Hepatocyte (in vitro differentiated cells): ENCODE measurements around the gene GBA3. TPM values are rescaled to one million over a fixed set of nuclear protein-coding genes. Genes with fewer than 3 reads are reported as not detected.

ENCODE experiments used
- DNase-seq: peaks from one replicate; pipeline ENCODE4 v3.0.0-alpha.2; 2016; ENCODE audit warnings: low spot score
- H2AFZ ChIP-seq: fragments of 200-600 bp; sonication (generic); 2 replicates; pipeline ENCODE4 v1.6.0; 2016; ENCODE audit warnings: antibody characterized with exemption, mild to moderate bottlenecking
- H3K27ac ChIP-seq: fragments of 200-600 bp; sonication (generic); 2 replicates; pipeline ENCODE4 v1.5.1; 2016; ENCODE audit warnings: mild to moderate bottlenecking
- H3K27me3 ChIP-seq: fragments of 200-600 bp; sonication (generic); 2 replicates; pipeline ENCODE4 v1.6.1; 2016
- H3K36me3 ChIP-seq: fragments of 200-600 bp; sonication (generic); replicated peaks from 2 replicates; pipeline ENCODE4 v1.5.1; 2016; ENCODE audit warnings: low read depth; ENCODE audit not compliant: insufficient read depth
- H3K4me1 ChIP-seq: fragments of 200-600 bp; sonication (generic); 2 replicates; pipeline ENCODE4 v1.5.1; 2016; ENCODE audit warnings: mild to moderate bottlenecking, moderate library complexity; ENCODE audit not compliant: insufficient read depth
- H3K4me2 ChIP-seq: fragments of 200-600 bp; sonication (generic); 2 replicates; pipeline ENCODE4 v1.6.0; 2016
- H3K4me3 ChIP-seq: fragments of 200-600 bp; sonication (generic); 2 replicates; pipeline ENCODE4 v1.5.1; 2016; ENCODE audit warnings: mild to moderate bottlenecking
- H3K79me2 ChIP-seq: fragments of 200-600 bp; sonication (generic); 2 replicates; pipeline ENCODE4 v1.6.0; 2017; ENCODE audit warnings: mild to moderate bottlenecking
- H3K9me2 ChIP-seq: fragments of 200-600 bp; sonication (generic); replicated peaks from 2 replicates; pipeline ENCODE4 v1.6.0; 2017; ENCODE audit warnings: mild to moderate bottlenecking; ENCODE audit not compliant: insufficient read depth
- H3K9me3 ChIP-seq: fragments of 200-600 bp; sonication (generic); 2 replicates; pipeline ENCODE4 v1.5.1; 2016; ENCODE audit warnings: low read depth, mild to moderate bottlenecking
- H4K20me1 ChIP-seq: fragments of 200-600 bp; sonication (generic); 2 replicates; pipeline ENCODE4 v1.6.0; 2016; ENCODE audit warnings: mild to moderate bottlenecking; ENCODE audit not compliant: insufficient read depth, poor library complexity, severe bottlenecking
- CTCF ChIP-seq: fragments of 200-600 bp; sonication (generic); IDR thresholded peaks from 2 replicates; pipeline ENCODE4 v1.5.1; 2016; ENCODE audit warnings: antibody characterized with exemption, mild to moderate bottlenecking; ENCODE audit not compliant: poor library complexity
- EZH2 ChIP-seq: fragments of 200-600 bp; sonication (generic); IDR thresholded peaks from 2 replicates; pipeline ENCODE4 v1.6.1; 2016; ENCODE audit warnings: antibody characterized with exemption, mild to moderate bottlenecking, borderline replicate concordance
- EZH2phosphoT487 ChIP-seq: fragments of 200-600 bp; sonication (generic); IDR thresholded peaks from one replicate; pipeline ENCODE4 v1.6.1; 2018; ENCODE audit warnings: antibody characterized with exemption, mild to moderate bottlenecking, low read depth, moderate library complexity; ENCODE audit not compliant: unreplicated experiment, severe bottlenecking
- whole genome bisulfite sequencing: methylation state at CpG from one replicate; pipeline ENCODE4 v1.1.6; 2016; ENCODE audit warnings: low lambda C conversion rate; ENCODE audit errors: missing lambda C conversion rate; 5-methylcytosine and 5-hydroxymethylcytosine counted together
- polyA plus RNA-seq: library from polyadenylated mRNA; unstranded; fragments of >200 nt; fragmentation: Nextera tagmentation; extraction: Ambion mirVana; gene quantifications from 2 replicates; pipeline ENCODE4 v1.2.1, GENCODE V29; 2016
- total RNA-seq: library from RNA; depleted of rRNA; stranded (reverse); fragments of >200 nt; gene quantifications from 2 replicates; pipeline ENCODE4 v1.2.3, GENCODE V29; 2014

The GBA3 gene
- total and polyA plus RNA-seq, 2 experiments from 2014 or later: 14.3 to 34.2 TPM

- Histone ChIP-seq H3K4me3 (no peak overlapping the region), H3K79me2 (no peaks in the 10 kb centered on the region), H3K4me1 (no peaks in the 10 kb centered on the region), H4K20me1 (no peaks in the 10 kb centered on the region), H3K36me3 (no peaks in the 10 kb centered on the region), H3K9me3 (no peaks in the 10 kb centered on the region), H2AFZ (no peak overlapping the region), H3K4me2 (no peak overlapping the region), H3K27me3 (no peaks in the 10 kb centered on the region), H3K9me2 (no peaks in the 10 kb centered on the region), H3K27ac (no peak overlapping the region)
- WGBS: 67% methylated on average over 5 of the region's 5 CpGs
- TF ChIP-seq EZH2phosphoT487 (no peak), EZH2 (no peak), CTCF (no peak)
- no peak for DNase-seq
Observed at GRCh38 chr4:22686141-22686540, 6.6 kb upstream of the GBA3 start.

GRCh38 chr4:22688236-22688635, 4.5 kb upstream of the GBA3 start:
- Histone ChIP-seq H4K20me1 (no peaks in the 10 kb centered on the region), H3K4me2 (no peak overlapping the region), H2AFZ (no peak overlapping the region), H3K79me2 (no peaks in the 10 kb centered on the region), H3K4me3 (no peak overlapping the region), H3K4me1 (no peaks in the 10 kb centered on the region), H3K36me3 (no peaks in the 10 kb centered on the region), H3K9me3 (no peaks in the 10 kb centered on the region), H3K9me2 (no peaks in the 10 kb centered on the region), H3K27ac (no peak overlapping the region), H3K27me3 (no peaks in the 10 kb centered on the region)
- TF ChIP-seq EZH2phosphoT487 (no peak), CTCF (no peak), EZH2 (no peak)
- WGBS: 81% methylated on average over 3 of the region's 3 CpGs
- DNase-seq: no peak

GRCh38 chr4:22689428-22689827, 3.3 kb upstream of the GBA3 start:
- DNase-seq: no peak
- no peaks in the 10 kb centered on the region for H3K9me2 ChIP-seq
- H4K20me1 ChIP-seq: no peaks in the 10 kb centered on the region
- TF ChIP-seq EZH2phosphoT487 (no peak), CTCF (no peak), EZH2 (no peak)
- H3K4me1 ChIP-seq: no peaks in the 10 kb centered on the region
- H2AFZ ChIP-seq: no peak overlapping the region
- no peak overlapping the region for H3K27ac ChIP-seq
- no peaks in the 10 kb centered on the region for H3K27me3 ChIP-seq
- no peak overlapping the region for H3K4me3 ChIP-seq
- H3K9me3 ChIP-seq: no peaks in the 10 kb centered on the region
- no peaks in the 10 kb centered on the region for H3K36me3 ChIP-seq
- 93% methylated on average over 3 of the region's 3 CpGs for WGBS
- no peak overlapping the region for H3K4me2 ChIP-seq
- no peaks in the 10 kb centered on the region for H3K79me2 ChIP-seq

- Histone ChIP-seq H3K27me3 (no peaks in the 10 kb centered on the region), H3K9me2 (no peaks in the 10 kb centered on the region), H3K27ac (no peak overlapping the region), H3K36me3 (no peaks in the 10 kb centered on the region), H3K4me3 (no peak overlapping the region), H3K9me3 (no peaks in the 10 kb centered on the region), H3K4me2 (no peak overlapping the region), H3K4me1 (no peaks in the 10 kb centered on the region), H3K79me2 (no peaks in the 10 kb centered on the region), H2AFZ (no peak overlapping the region), H4K20me1 (no peaks in the 10 kb centered on the region)
- TF ChIP-seq CTCF: no peak
- no peak for TF ChIP-seq EZH2phosphoT487
- TF ChIP-seq EZH2: no peak
- DNase-seq: no peak
- 91% methylated on average over 1 of the region's 1 CpG for WGBS
Observed at GRCh38 chr4:22695029-22695428, 2.3 kb downstream of the GBA3 start.
